Measurements from ENCODE around the gene ABCC8.

The ABCC8 gene

DNA sequence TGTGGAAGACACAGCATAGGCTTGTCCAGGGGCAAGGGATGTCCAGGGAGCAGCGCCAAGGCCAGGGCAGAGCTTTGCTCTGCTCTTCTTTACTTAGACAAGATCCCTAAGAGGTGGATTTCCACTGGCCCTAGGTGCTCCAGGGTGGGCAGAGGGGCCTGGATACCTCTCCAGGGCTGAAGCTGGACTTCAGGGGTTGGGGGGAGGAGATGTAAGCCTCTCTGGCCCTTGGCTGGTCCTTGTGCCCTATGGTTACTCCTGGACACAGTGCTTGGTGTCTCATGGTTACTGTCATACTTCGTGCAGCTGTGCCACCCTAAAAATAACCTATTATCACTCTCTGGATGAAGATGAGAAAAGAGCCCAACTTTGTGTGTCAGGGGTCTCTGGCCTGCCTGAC is 75.3 kb downstream of the ABCC8 start:
- DNase-seq = no peak

DNA sequence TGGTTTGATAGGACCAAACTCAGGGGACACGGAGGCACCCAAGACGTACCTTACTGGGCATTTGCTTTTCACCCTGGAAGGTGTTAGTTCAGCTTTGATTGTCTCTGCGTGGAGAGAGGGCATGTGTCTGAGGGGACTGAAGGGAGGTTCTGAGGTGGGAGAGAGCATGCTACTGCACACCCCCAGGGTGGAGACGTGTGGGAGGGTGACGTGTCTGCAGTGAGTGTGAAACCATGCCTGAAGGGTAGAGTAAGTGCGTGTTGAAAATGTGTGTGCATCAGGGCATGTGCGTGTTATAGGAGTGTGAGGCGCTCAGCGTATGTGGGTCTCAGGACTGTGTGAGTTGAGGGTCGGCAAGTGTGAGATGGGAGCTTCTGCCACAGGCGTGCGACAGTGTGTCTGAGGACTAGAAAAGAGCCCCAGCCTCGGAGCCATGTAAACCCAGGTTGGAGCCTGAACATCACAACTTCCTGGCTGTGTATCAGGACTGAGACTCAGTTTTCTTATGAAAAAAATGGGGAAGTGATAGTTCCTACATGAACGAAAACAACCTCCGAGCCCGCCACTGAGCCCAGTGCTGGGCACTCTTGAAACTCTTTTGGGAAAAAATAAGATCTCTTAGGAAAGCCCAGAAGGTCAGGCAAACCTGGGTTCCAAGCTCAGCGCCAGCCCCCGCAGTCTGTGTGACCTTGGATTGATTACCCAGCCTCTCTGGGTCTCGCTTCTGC is 76.4 kb downstream of the ABCC8 start:
- no peak for DNase-seq

DNA sequence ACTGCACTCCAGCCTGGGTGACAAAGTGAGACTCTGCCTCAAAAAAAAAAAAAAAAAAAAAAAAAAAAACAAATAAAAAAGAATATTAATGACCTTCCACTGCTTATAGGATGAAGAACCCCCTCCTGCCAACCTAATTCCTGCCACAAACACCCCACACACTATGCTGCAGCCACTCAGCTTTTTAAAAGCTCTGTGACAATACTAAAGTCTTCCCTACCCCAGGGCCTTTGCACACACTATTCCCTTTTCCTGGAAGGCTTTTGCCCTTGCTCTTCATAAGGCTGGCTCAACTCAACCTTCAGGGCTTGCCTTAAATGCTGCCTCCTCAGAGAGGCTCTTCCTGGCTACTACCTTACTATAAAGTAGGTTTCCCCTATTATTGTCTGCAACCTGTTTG is 77.4 kb downstream of the ABCC8 start:
- DNase-seq = no peak

DNA sequence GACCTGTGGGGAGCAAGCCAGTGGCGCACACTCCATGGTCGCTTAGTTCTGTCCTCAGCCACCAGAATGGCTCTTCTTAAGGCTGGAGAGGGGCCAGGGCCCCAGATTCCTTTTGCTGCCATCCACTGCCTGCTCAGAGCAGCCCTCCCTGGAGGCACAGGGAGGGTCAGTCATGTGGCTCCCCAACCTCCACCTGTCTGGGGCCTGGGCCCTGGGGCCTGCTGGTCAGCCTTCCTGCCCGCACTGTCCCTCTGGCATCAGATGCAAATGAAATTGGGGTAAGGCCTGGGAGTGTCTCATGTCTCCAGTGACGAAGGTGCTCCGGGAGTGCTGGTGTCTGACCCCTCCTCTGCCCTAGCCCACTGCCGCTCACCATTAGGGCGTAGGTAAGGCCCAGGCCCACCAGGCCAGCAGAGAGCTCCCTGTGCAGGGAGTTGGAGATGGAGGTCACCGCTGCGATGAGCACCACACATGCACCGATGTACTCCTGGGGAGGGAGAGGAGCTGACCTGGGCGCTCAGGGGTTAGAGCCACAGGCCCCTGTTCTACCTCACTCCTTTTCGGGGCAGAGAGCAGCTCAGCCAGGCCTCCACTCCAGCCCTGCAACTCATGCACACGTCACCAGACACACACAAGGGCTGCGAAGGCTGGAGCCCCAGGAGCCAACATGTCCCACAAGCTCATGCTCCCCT is 79.2 kb downstream of the ABCC8 start:
- DNase-seq = no peak

DNA sequence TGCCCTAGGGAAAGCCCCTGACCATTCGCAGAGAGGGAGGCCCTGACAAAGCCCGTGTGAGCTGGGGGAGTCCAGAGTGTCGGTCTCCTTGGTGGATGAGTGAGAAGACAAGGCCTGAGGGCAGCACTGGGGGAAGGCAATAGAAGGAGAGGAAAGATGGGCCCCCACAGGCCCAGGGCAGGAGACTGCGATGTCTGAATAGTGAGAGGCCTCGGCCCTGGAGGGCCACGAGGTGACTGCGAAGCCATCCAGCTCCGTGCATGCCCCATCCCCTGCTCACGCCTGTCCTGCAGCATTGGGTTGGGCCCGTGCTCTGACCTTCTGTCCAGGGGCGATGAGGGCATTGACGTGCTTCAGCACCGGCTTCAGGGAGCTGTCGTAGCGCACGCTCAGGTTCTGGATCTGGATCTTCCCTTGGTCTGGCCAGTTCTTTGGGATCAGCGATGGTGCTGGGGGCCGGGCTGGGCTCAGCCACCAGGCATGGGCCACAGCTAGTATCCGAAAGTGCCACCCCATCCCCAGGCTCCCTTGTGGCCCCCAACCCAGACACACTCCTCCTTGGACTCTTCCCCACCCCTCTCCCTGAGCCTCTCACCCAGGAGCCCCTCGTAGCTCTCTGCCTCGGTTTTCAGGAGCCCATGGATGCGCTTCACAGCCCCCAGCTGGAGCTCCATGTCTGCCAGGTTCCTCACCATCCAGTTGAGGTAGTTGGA is 79.9 kb downstream of the ABCC8 start:
- no peak for DNase-seq

DNA sequence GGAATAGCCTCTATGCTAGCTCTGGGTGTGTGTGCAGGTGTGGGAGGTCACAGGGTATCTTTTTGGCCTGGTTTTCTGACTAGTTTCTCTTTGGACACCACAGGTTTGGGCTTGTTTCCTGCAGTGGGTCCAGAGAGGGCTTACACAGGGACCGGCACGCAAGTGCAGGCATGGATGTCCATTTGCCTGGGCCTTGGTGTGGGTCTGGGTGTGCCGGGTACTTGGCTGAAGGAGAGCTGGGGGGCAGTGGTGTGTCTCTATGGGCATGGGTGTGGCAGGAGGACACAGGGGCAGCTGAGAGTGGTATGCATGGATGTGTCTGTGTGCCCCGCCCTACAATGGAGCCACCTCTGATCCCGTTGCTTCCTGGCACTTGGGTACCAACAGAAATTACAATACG is 80.7 kb downstream of the ABCC8 start:
- DNase-seq = no peak

DNA sequence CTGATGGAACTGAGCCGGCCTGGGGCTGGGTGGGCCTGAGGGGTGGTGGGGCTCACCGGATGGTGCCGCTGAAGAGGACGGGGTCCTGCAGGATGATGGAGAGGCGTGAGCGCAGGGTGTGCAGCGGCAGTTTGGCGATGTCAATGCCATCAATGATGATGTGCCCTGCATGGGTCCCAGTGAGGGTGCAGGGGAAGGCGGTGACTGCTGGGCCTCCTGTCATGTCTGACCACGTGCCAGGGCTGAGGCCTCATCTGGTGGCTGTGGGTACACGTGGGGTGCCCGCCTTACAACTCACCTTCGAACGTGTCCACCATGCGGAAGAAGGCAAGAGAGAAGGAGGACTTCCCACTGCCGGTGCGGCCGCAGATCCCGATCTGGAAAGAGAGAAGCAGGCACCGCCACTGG is 81.1 kb downstream of the ABCC8 start:
- no peak for DNase-seq

DNA sequence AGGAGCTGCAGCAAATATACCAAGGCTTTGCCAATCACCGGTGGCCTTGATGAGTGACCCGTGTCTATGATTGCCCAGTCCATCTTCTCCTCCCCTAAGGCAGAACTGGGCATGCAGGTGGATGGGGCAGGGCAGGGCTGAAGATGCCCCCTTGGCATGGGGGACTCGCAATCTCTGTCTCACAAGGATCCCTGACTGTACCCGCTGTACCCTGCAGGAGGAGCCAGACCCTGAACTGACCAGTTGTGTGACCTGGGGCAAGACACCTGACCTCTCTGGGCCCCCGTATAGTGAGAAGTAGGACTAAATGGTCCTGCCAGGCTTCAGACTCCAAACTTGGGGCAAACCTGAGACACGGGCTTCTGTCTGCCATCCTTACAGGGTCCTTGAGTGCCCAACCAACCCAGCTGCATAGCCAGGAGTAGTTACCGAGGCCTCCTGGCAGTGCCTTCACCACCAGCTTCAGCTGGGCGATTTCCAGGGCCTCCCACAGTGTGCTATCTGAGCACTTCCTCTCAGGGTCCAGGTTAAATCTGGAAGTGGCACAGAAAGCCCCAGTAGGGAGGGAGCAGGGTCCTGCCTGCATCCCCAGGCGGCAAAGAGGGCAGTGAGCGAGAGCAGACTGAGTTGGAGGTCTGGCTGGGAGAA is 81.8 kb downstream of the ABCC8 start:
- no peak for DNase-seq

DNA sequence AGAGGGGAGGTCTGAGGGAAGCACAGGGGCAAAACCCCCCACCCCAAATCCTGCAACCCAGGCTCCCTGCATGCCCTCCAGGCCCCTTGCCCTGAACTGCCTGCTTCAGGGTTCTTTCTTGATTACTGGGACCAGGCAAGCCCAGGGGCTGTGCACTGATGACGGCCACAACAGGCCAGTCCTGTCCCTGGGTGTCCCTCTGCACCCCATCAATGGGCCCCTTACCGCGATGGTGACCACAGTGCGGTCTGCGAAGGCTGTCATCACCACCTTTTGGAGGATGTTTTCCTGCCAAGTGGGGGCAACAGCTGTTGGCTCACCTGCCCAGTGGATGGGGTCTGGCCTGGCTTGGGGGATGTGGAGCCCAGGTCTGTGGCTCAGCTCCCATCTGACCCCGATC is 83.2 kb downstream of the ABCC8 start:
- DNase-seq = no peak

DNA sequence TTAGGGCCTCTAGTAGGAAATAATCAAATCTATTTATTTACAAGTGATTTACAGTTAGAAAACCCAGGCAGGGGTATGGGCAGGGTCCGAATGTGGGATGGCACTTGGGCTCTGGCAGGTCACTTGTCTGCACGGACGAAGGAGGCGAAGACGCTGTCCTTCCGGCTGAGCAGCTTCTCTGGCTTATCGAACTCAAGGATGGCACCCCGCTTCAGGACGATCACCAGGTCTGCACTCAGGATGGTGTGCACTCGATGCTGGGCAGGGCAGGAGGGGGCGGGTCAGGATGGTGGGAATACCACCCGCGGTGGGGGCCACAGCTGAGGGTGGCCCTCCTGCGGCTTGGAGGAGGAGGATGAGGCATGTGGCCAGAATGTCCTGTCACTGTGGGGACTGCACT is 83.8 kb downstream of the ABCC8 start:
- no peak for DNase-seq

DNA sequence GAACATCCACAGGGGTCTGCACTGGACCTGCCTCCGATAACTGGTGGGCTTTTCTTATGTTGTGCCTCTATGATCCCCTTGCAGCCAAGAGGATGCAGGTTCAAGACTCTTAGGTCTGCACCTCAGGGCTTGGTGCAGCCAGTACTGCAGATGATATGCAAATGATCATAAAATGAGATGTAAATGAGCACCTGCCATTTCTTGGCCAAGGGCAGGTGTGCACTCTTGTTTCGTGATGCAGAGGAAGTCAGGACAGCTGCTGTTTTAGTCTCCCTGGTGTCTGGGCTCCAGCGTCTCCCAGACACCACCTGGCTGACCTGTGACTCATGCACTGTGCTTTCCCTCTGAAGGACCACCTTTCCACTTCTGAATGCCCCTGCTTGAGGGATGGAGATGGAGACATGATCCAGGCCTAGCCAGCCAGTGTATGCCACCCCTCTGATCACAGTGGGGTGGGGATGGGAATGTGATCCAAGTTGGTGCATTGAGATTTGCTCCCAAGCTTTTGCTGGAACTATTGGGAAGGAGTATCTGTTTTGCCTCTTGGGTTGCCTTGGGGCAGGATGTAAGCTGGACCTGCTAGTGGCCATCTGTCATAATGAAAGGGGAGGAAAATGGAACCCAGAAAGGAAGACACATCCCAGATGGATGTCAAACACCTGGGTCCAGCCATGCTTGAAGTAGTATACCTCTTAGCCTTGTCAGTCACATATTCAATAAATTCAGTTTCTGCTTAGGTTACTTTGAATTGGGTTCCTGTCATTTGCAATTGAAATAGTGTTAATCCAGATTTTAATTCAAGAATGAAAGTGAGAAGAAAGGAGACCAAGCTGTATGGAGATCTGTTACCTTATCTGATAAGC is 84.9 kb downstream of the ABCC8 start:
- DNase-seq = peak; percentile 57

DNA sequence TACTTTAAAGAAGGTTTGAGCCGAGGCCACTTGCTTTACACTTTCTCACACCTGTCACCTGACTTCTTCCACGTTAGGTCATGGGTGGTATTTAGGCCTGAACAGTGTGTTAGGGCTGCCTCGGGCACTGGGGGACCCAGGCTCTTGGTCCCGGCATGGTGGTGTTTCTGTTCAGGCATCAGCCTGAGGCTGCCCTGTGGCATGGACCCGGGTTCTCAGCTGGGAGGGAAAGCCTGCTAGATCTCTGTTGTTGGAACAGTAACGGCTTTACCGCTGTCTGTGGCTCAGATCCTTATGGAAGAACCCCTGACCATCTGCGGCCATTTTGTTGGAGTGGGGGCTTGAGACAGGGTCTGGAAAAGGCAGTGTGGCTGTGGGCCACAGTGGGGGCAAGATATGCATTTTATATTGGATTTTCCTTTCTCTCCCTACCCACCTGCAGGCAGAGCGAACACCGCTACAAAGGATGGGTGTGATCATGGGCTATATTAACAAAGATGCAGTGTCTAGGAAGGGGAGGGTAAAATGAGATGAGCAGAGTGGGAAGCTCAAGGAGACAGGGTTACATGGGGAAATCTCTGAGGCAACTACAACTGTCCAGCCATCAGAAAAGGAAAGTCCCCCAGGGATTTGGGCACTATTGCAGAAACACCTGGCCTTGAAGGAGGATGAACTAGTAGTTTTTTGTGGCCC is 86.5 kb downstream of the ABCC8 start:
- peak; percentile 37 for DNase-seq

DNA sequence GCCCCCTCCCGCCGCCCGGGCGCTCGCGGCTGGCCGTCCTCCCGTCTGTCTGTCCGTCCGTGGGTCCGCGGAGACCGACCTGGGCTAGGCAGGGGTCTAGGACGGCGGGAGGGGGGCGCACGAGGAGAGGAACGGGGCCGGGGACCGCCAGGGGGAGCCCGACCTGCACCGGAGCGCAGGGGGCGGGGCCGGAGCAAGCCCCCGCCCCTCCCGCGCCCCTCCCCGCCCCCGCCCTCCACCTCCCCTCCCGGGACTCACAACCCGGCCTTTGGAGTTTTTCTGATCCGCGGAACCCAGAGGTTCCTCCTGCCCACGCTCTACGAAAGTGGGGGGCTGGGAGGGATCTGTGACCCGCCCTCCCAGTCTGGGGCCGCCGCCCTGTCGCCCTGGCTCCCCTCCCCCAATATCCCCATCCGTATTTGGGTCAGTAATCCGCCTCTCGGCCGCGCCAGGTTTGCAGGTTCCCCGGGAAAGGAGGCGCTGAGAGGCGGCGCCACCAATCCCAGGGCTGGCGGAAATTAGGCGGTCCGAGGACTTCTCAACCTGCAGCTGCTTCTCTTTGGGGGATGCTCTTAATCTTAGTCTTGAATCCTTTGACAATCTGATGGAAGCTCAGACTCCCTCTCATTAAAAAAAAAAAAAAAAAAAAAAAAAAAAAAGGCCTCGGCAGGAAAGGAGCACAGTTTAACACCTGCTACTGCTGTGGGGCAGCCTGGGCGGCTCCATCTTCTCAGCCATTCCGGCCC is 87.3 kb downstream of the ABCC8 start:
- DNase-seq = peak; percentile 95

DNA sequence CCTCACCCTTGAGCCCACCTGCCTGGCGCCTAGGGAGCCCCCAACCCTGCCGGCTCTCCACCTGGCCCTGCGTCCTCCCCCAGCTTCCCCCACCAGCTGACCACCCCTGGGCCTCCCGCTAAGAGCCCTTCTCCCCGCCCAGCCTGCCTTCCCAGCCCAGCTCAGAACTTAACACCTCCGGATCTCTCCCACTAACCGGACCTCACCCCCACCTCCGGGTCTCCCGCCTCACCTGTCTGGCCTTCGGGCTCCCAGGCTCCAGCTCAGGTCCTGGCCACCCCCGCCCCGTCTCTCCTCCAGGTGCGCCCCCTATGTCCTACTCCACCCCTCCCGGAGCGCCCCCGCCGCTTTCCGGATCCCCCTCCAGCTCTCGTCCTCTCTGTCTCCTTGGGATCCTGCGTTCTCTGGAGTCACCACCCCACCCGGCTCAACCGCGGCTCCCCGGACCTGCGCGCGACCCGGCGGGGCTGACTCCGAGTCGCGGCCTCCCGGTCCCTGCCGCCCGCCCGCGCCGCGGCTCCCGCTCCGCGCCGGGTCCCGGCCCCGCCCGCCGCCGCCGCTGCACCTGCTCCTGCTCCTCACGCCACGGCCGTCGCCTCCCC is 87.9 kb downstream of the ABCC8 start, which contains the start of gene KCNJ11:
Gene KCNJ11, minus strand, starts transcription at position 51 of the 602 bp plus-strand sequence. CDS start 568 bp downstream, outside the sequence.
- DNase-seq = no peak

DNA sequence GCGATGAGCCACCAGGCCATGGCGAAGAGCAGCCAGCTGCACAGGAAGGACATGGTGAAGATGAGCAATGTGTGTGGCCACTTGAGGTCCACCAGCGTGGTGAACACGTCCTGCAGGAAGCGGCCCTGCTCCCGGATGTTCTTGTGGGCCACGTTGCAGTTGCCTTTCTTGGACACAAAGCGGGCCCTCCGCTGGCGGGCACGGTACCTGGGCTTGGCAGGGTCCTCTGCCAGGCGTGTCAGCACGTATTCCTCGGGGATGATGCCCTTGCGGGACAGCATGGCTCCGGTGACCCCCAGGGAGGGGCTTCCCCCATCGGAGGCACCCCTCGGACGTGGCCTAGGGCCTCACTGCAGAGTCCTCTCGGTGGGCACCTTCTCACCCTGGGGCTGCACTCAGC is 88.8 kb downstream of the ABCC8 start:
- DNase-seq = no peak

DNA sequence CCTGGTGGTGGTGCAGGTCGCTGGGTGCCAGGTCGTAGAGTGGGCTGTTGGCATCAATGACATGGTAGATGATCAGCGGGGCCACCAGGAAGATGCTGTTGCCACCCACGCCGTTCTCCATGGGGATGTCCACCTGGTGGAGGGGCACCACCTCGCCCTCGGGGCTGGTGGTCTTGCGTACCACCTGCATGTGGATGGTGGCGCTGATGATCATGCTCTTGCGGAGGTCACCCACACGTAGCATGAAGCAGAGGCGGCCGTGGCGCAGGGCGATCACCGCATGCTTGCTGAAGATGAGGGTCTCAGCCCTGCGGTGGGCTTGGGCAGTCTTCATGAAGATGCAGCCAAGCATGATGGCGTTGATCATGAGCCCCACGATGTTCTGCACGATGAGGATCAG is 89.4 kb downstream of the ABCC8 start:
- no peak for DNase-seq

DNA sequence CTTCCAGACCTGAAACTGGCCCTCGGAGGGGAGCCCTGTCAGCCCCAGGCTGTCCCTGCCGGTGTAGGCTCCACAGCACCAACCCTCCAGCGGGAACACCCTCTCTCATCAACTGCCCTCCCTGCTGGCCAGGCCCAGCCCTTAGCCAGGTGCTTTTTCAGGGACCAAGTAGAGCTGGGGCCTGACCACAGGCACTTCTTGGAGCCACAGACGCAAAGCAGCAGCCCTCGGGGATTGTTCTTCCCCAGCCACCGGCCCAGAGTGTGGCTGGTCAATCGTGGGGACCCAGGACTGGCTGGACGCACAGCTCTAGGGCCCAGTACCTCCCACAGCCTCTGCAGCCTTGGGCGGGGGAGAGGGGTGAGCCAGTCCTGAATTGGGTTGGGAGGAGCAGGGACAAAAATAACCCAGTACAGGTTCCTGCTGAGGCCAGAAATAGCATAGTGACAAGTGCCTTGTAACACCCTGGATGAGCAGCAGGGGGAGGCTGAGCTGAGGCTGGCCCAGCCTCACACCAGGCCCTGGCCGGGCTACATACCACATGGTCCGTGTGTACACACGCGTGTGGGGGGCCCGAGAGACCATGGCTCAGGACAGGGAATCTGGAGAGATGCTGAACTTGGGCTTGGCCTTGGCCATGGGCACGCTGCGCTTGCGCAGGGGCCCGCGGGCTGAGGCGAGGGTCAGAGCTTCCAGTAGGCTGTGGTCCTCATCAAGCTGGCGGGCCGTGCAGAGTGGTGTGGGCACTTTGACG is 90.1 kb downstream of the ABCC8 start:
- DNase-seq = no peak

DNA sequence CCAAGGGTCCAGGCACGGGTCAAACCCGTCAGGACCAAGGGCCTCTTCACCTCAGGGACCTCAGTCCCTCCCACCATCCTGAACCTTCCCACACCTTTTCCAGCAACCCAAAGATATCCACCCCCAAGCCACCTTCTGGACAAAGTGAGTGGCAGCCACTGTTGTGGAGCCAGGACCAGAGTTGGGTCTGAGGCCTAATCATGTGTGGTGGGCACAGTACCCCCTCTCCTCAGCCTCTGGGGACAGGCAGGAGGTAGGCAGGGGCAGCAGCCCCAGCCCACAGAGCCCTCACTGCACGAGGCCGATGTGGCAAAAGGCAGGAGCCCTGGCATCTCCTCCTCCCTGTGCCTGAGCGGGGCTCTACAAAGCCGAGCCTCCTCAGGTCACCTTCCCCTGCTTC is 90.7 kb downstream of the ABCC8 start:
- no peak for DNase-seq

DNA sequence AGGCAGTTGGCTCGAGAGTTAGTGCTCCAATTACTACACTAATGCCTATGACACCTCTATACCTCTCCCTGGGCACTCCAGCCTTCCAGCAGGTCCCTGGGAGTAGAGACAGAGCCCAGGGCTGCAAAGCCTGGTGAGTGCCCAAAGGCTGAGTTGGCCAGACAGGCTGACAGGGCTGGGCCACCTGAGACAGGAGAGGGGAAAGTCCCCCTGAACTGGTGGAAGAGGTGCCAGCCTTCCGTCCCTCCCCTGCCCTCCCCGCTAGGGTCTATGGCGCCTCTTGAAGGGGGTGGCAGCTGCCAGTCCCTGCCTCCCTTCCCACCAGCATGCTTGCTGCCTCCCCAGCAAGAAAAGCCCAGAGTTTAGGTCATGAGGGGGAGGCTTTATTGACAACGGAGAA is 91.2 kb downstream of the ABCC8 start:
- DNase-seq = no peak

DNA sequence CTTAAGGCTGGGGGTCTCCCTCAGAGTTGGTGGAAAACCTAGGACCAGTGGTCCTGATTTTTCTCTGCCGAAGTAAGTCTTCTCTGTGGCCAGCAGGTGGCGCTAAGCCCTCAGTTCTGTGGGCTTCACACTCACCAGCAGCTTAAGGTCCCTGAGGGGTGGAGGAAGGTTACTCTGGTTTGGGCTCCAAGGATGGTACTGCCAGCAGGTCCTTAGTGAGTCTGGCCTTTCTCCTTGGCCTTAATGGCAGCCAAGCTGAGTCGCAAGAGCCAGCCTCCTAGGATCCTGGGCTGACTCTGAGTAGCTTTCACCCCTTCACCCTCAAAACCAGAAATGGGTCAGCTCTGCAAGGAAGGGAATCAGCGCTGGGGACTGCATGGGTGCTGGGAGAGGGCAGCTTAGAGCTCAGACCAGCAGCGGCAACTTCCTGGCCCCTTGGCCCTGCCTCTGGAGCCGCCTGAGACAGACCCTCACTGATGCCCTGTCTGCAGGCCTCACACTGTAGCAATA is 92.6 kb downstream of the ABCC8 start:
- DNase-seq = peak; percentile 53

Measured in DMS79 (cell line).